ENCODE measurements around the gene KCNMB4.

The KCNMB4 gene

DNA sequence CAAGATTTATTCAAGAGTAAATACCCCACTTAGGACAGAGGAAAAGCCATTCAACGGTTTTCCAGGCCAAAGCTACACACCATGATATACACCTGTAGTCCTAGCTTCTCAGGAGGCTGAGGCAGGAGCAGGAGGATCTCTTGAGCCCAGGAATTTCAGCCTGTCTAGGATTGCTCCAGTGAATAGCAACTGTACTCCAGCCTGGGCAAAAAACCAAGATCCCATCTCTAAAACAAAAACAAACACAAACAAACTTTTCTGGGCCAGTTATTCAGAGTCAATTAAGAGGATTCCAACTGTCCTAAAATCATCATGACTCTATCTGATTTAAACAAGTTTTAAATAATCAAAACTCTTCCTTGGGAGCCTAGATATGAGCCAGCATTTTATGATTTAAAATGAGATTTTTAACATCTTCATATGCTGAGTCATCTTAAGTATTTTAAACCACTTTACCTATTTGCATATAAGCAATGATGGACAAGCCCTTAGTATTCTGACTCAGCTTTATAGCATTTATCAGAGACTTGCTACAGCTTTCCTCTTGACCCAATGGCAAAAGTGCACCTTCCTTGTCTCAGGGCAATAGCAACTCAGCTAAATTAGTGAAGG is 77.1 kb downstream of the KCNMB4 start:
- Histone ChIP-seq H3K36me3 (ENCODE audit: insufficient read depth, low read length) (no peaks in the 10 kb centered on the region), H4K20me1 (ENCODE audit: insufficient read depth, low read length, poor library complexity, severe bottlenecking) (no peaks in the 10 kb centered on the region), H3K4me1 (ENCODE audit: insufficient read depth, low read length, poor library complexity, severe bottlenecking) (peaks cover 9% of the 10 kb centered on the region), H3K79me2 (ENCODE audit: insufficient read depth, low read length) (no peaks in the 10 kb centered on the region), H2AFZ (ENCODE audit: low read length) (no peak overlapping the region), H3K27me3 (ENCODE audit: insufficient read depth, low read length, poor library complexity, severe bottlenecking) (no peaks in the 10 kb centered on the region), H3K9me3 (ENCODE audit: insufficient read depth, low read depth, low read length) (no peaks in the 10 kb centered on the region), H3K9ac (ENCODE audit: low read depth, low read length, poor library complexity, severe bottlenecking) (no peak overlapping the region), H3F3A (ENCODE audit: low read depth) (no peaks in the 10 kb centered on the region), H3K4me2 (ENCODE audit: low read depth, low read length, poor library complexity, severe bottlenecking) (no peak overlapping the region), H3K9me2 (replicated peaks; ENCODE audit: low read depth, low read length) (no peaks in the 10 kb centered on the region), H3K4me3 (ENCODE audit: low read length, poor library complexity, severe bottlenecking) (no peak overlapping the region)
- no peak for TF ChIP-seq EZH2phosphoT487 (IDR thresholded peaks at IDR 0.05; ENCODE audit: borderline replicate concordance)
- TF ChIP-seq, protein P1, sequence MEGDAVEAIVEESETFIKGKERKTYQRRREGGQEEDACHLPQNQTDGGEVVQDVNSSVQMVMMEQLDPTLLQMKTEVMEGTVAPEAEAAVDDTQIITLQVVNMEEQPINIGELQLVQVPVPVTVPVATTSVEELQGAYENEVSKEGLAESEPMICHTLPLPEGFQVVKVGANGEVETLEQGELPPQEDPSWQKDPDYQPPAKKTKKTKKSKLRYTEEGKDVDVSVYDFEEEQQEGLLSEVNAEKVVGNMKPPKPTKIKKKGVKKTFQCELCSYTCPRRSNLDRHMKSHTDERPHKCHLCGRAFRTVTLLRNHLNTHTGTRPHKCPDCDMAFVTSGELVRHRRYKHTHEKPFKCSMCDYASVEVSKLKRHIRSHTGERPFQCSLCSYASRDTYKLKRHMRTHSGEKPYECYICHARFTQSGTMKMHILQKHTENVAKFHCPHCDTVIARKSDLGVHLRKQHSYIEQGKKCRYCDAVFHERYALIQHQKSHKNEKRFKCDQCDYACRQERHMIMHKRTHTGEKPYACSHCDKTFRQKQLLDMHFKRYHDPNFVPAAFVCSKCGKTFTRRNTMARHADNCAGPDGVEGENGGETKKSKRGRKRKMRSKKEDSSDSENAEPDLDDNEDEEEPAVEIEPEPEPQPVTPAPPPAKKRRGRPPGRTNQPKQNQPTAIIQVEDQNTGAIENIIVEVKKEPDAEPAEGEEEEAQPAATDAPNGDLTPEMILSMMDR (conservative IDR thresholded peaks at IDR 0.05; ENCODE audit: low read length) = no peak

DNA sequence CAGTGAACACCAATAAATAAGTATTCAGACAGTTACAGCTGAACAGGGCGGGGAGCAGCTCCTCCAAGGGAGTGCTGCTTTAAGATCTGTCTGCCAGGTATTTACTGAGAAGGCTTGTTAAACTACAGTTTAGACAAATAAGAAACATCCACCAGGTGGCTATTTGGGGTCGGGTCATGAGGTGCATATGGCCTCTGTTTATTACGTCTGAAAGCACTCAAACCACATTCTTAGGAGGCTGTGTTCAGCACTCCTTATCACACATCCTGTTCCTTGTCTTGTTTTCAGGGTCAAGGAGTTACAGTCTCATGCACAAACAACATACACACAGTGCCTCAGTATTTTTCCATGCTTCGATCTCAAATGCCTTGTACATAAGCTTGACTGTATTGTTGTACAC is 78.8 kb downstream of the KCNMB4 start:
- Histone ChIP-seq H4K20me1 (ENCODE audit: insufficient read depth, low read length, poor library complexity, severe bottlenecking) (no peaks in the 10 kb centered on the region), H3K36me3 (ENCODE audit: insufficient read depth, low read length) (no peaks in the 10 kb centered on the region), H3K4me3 (ENCODE audit: low read length, poor library complexity, severe bottlenecking) (no peak overlapping the region), H2AFZ (ENCODE audit: low read length) (peak overlapping the region; percentile 51; the same call in 1 of the 2 replicates), H3F3A (ENCODE audit: low read depth) (no peaks in the 10 kb centered on the region), H3K9me2 (replicated peaks; ENCODE audit: low read depth, low read length) (no peaks in the 10 kb centered on the region), H3K4me1 (ENCODE audit: insufficient read depth, low read length, poor library complexity, severe bottlenecking) (peaks cover 9% of the 10 kb centered on the region), H3K9ac (ENCODE audit: low read depth, low read length, poor library complexity, severe bottlenecking) (no peak overlapping the region), H3K9me3 (ENCODE audit: insufficient read depth, low read depth, low read length) (peaks cover 3% of the 10 kb centered on the region; the same call in 1 of the 2 replicates), H3K27me3 (ENCODE audit: insufficient read depth, low read length, poor library complexity, severe bottlenecking) (no peaks in the 10 kb centered on the region), H3K4me2 (ENCODE audit: low read depth, low read length, poor library complexity, severe bottlenecking) (no peak overlapping the region), H3K79me2 (ENCODE audit: insufficient read depth, low read length) (no peaks in the 10 kb centered on the region)
- TF ChIP-seq, protein P1 (conservative IDR thresholded peaks at IDR 0.05; ENCODE audit: low read length) = peak; percentile 8; the same call in 1 of the 2 replicates
- no peak for TF ChIP-seq EZH2phosphoT487 (IDR thresholded peaks at IDR 0.05; ENCODE audit: borderline replicate concordance)

DNA sequence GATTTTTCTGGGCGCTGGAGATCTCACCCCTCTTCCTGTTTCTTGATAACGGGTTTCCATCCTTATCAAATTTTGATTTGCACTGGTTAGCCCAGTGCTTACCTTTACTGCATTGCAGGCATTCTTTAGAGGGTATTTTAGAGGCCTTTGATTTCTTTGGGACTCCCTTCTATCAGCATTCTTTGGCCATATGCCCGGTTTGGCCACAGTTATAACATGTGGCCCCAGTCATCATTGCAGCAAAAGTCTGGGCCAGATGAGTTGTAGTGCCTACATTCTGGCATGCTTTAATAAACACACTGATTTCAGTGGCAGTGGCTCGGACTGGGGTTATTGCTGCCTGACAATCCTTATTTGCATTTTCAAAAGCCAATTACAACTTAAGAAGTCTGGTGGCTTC is 82.3 kb downstream of the KCNMB4 start:
- H3K4me2 ChIP-seq (ENCODE audit: low read depth, low read length, poor library complexity, severe bottlenecking) = no peak overlapping the region
- H3K9me2 ChIP-seq (replicated peaks; ENCODE audit: low read depth, low read length) = no peaks in the 10 kb centered on the region
- no peaks in the 10 kb centered on the region for H3K79me2 ChIP-seq (ENCODE audit: insufficient read depth, low read length)
- H2AFZ ChIP-seq (ENCODE audit: low read length) = no peak overlapping the region
- no peak overlapping the region for H3K4me3 ChIP-seq (ENCODE audit: low read length, poor library complexity, severe bottlenecking)
- H3K9me3 ChIP-seq (ENCODE audit: insufficient read depth, low read depth, low read length) = peaks cover 4% of the 10 kb centered on the region; the same call in 1 of the 2 replicates
- H4K20me1 ChIP-seq (ENCODE audit: insufficient read depth, low read length, poor library complexity, severe bottlenecking) = no peaks in the 10 kb centered on the region
- no peaks in the 10 kb centered on the region for H3K27me3 ChIP-seq (ENCODE audit: insufficient read depth, low read length, poor library complexity, severe bottlenecking)
- TF ChIP-seq, protein P1 (conservative IDR thresholded peaks at IDR 0.05; ENCODE audit: low read length) = no peak
- TF ChIP-seq EZH2phosphoT487 (IDR thresholded peaks at IDR 0.05; ENCODE audit: borderline replicate concordance) = no peak
- H3K4me1 ChIP-seq (ENCODE audit: insufficient read depth, low read length, poor library complexity, severe bottlenecking) = peaks cover 9% of the 10 kb centered on the region
- no peaks in the 10 kb centered on the region for H3K36me3 ChIP-seq (ENCODE audit: insufficient read depth, low read length)
- no peaks in the 10 kb centered on the region for H3F3A ChIP-seq (ENCODE audit: low read depth)
- H3K9ac ChIP-seq (ENCODE audit: low read depth, low read length, poor library complexity, severe bottlenecking) = no peak overlapping the region

Measured in Loucy (cell line).